GM15510 (cell line): Measurements from ENCODE around the gene MBTPS2.

Experiments
- POLR2A ChIP-seq: IDR thresholded peaks from 3 replicates; pipeline ENCODE4 v1.6.1; 2011; ENCODE audit warnings: borderline replicate concordance; ENCODE audit not compliant: insufficient read length; ENCODE audit errors: extremely low read depth

Gene MBTPS2

DNA sequence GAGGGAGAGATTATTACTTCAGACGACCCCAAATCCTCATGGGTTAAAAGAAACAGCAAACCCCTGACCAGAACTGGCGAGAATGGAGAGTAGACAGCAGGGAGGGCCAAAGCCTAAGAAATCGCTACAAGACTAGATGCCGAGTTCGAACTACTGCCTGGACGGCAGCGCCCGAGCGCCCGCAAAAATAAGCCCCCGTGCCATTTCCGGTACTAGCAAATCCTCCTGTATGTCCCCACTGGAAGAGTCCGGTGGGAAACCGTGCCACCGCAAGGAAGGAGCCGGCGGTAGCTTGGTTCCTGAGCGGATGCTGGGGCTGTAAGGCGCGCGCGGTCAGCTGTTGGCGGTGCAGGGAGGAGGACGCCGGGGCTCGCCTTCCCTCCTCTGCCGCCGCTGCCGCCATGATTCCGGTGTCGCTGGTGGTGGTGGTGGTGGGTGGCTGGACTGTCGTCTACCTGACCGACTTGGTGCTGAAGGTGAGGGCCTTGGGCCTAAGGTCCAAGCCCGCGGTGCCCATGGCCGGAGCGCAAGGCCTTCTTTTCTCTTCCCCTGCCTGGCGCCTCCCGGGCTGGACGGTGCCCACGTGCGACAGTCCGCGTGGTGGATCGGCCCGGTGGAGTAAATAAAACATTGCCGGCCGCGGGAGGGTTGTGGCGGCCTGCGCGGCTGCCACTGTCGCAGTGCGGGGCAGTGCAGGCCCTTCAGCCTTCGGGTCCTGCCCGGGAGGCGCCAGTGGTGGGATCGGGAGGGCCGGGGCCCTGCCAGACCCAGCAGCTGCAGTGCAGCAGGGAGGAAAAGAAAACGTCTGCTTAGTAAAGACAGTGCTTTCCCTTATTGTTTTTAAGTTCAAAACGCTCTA is at the start of gene MBTPS2:
TSS of gene MBTPS2 (plus strand) at position 284 of the 859 bp plus-strand sequence. CDS start at position 402, 118 bp downstream.
- TF ChIP-seq POLR2A = peak; percentile 63

DNA sequence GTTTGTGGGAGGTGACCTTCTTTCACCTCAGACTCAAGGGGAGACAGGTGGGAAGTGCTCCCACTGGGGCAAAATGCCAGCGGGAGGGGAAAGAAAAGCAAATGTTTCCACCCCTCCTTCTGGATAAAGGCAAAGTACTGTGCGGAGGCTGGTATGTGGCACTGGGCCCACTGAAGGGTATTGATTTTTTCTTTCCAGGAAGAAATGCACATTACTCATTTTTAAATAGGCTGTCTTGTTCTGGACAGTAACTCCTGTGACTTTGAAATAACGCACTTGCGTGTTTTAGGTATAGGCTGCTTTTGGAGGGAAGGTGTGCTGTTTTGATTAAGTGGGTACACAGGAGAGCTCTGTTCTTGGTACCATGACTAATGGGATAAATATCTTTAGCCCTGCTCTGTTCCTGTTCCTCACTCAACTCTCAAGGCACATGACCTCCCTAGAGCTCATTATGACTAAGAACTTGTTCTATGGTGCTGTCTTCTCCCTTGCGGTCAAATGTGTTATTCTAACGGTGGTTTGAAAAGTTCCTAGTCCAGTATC is 40.7 kb upstream of the MBTPS2 start:
- TF ChIP-seq POLR2A = no peak

DNA sequence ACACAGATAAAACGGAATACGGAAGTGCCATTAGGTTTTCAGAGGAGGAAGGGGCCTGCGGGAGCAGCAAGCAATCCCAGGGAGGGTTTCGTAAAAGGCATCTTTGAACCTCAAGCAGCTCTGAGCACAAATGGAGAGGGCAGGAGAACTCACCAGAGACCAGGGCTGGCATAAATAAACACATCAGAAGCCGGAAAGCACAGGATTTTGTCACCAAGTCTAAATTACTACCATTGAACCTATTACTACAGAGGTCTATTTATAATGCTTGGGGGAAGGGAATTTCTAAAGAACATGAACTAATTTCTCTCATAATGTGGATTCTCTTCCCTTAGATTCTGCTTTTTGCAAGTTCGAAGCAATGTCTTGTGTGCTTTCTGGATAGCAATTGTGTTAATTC is 39.6 kb upstream of the MBTPS2 start:
- no peak for TF ChIP-seq POLR2A

DNA sequence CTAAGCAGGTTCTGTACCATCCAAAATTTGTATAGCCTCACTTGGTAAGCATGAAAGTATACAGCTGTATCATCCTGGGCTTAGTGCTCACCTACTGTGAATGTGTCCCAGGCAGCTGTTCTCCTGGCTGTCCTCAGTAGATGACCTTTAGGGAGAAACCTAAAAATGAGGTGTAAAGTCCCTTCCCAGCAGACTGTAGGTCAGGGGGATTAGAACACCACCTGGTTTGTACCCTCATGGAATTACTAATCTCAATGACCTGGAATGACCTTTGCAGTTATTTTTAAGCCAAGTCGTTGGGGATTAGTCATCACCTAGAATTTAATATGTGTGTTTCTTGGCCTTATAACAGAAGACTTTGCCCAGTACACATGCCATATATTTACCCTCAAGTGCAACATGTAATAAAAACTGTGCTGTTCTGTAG is 39.1 kb upstream of the MBTPS2 start:
- TF ChIP-seq POLR2A = no peak

DNA sequence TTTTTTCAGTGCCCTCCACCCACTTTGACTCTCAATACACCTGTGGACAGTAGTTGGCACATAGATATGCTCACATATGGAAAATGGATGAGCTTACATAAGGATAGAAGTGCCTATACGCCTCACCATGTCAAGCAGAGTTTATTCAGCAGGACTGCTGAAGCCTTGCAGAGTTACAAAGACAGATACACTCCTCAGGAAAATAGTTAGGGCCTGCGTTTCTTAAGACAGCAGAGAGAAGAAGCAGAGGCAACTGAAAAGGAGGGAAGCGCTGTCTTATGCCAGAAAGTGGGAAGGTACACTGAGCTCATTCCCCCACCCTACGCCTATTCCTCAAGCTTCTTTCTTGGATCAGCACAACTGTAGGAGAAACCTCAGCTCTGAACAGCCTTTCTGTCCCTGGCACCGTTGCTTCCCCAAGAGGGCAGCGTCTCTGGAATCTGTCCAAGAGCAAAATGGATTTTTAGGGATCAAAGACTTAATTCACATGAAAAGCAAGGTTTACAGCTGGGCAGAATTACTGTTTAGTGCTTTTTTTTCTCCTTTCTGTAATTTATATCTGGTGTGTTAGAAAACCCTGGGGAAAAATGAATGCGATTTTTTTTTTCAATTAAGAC is 37.3 kb upstream of the MBTPS2 start:
- no peak for TF ChIP-seq POLR2A

DNA sequence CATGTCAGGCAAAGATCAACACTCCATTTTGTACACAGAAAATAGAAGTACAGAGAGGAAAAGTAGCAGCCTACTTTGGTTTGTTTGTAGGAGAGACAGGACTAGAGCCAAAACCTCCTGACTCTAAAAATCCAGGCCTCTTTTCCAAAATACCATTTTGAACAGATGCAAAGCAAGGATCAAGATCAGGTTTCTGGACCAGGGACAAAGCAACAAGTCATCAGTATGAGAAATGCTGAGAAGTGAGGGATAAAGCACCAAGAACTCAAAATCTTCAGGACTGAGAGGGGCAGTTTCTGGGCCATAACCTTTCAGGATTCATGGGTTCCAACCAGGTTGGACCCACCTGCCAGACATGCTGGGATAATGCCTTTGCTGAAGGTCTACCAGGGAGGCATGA is 36.6 kb upstream of the MBTPS2 start:
- no peak for TF ChIP-seq POLR2A

DNA sequence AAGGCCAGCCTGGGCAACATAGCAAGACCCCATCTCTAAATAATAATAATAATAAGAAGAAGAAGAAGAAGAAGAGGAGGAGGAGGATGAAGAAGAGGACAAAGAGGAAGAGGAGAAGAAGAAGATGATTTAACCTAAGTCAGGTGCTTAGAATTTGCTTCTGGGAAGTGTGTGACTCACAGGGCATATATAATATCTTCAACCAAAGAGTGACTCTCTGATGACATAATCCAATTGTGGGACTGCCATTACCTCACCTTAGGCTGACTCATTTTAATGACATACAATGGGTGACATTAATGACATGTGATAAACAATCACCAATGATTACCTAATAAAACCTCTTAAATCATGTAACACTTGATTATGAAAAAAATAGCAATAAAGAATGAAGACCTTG is 32.7 kb upstream of the MBTPS2 start:
- TF ChIP-seq POLR2A = no peak

DNA sequence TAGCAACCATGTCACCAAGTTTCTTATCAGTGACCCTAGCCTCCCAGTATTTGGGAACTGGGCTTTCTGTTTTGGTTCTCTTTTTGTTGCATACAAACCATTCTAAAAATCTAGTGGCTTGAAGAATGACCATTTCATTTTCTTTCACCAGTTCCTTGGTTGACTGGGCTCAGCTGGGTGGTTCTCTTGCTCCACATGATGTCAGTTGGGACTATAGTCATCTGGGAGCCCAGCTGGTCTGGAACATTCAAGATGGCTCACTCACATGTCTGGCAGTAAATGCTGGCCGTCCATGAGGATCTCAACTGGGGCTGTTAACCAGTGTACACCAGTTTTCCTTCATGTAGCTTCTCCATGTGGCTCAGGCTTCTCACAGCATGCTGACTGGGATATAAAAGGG is 27.6 kb upstream of the MBTPS2 start:
- TF ChIP-seq POLR2A = no peak

DNA sequence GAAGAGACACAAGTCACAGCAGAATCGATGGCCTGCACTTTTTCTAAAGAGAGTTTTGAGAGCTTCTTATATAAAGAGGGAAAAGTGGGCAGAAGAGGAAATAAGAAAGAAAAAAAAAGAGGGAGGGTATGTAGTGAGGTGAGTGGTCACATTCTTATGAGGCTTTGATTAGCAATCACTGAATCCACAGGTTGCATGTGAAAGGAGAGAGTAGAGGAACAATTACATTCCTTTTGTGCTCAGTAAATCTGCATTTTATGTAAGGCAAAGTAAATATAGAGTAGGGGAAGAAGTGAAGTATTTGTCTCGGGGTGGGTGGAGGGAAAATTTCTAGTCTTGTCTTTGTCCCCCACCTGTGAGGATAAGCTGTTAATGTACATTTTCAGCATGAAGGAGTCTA is 26.8 kb upstream of the MBTPS2 start:
- no peak for TF ChIP-seq POLR2A

DNA sequence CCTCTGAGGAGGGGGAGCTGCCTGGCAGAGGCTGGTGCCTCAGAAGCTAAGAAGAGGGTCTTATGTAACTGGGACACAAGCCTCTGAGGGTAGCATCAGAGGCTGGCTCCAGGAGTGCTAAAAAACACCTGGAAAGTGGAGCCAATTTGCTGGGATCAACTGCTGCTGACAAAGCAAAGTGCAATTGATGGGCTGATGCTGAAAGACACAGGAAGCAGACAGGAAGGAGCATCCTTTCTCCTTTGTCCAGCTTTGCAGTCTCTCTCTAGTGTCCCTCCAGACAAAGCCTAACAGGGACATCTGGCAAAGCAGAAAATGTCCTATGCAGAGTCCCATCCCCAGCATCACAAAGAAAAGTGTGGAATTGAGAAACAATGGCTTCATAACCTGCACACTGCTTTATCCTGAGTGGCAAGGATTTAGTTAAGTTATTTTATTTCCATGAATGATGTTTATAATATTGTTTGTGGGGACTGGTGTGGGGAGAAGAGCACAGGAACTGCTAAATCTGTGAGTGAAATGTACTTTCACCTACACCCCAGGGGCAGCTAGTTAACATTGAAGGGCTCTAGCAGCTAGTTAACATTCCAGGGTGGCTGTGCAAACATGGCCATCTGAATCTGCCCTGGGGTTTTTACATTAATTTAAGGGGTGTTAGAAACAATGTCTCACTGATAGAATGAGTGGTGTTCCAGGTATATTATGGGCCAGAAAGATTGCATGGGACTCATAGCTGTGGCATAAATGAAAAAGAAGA is 25.6 kb upstream of the MBTPS2 start:
- TF ChIP-seq POLR2A = no peak

DNA sequence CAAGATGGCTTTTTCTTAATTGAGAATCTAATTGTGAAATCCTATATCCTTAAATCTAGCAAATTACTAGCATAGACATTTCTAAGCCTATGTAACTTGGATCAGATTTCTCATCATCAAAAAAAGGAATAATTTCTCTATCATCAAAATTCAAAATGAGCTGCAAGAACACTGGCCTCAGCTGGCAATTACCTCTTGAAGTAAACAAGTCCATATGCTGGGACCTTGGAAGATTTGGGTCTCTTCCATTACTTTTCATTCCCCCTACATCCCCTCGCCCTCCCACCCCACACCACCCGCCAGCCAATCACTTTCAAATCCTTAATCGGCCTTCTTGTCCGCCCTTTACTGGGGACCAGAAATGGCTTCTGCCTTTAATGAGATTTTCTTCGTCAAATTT is 23.3 kb upstream of the MBTPS2 start:
- no peak for TF ChIP-seq POLR2A

DNA sequence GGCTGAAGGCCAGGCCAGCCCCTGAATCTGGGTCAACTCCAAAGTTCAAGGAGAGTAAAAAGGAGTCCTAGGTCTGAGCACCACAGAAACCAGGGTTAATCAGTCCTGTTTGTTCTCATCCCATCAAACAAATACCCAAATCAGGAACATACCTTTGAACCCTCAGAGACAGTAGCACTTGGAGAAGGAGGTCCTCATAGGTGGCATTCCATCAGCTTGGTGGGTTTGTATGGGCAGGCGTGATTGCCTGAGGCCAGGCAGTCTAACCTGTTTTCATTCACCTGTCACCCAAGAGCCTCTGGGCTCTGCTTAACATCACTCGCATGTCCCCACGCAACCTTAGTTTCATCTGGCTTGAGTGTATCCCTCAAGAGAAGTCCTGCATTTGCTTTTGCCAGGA is 17.5 kb upstream of the MBTPS2 start:
- TF ChIP-seq POLR2A = no peak

DNA sequence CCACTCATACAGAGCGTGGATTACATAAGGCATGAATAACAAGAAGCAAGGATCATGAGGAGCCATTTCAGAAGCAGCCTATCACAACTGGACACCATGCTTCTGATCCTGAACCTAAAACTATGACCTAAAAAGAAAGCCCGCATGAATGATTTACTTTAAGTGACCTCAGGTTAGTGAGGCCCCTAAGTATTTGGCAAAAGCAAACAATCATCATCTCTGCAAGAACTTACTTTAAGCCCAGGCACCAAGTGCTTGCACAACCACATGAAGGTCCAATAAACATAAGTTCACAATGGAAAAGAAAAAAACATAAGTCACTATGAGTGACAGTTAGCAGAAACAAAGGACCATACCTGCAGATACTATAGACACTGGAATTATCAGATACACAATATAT is 7.9 kb upstream of the MBTPS2 start:
- TF ChIP-seq POLR2A = no peak

DNA sequence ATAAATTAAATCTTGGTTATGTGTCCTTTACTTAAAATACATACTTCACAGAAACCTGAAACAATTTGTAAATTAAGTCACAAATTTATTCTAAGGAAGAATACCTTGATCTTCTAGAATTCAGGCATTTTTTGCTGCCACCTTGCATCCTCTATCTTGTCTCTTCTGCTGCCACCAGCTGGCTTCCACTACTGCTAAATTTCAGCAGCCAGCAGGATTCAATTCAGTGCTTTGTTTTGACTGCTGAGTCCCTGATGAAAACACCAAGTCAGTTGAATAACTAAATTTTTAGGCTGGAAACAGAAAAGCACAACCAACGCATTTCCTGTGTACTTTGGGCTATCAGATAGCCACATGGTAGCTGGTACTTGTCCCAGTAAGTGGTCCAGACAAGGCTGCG is 2.4 kb upstream of the MBTPS2 start:
- no peak for TF ChIP-seq POLR2A

DNA sequence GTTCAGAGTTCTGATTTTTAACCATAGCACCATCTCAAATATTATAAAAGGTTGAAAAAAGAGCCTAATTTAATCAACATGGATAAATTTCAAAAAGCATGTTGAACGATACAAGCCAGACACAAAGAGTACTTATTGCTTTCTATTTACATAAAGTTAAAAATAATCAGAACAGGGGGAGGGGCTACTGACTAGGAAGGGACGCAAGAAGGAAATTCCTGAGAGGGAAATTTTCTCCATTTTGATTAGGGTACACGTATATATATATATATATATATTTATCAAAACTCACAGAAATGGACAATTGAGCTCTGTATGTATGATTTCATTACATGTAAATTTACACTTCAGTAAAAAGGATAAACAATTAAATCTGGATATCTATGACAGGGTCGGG is 482 bp upstream of the MBTPS2 start:
- TF ChIP-seq POLR2A = no peak
